Breast epithelium (tissue), 3 donors: ENCODE results near the gene GNAL.

ENCODE experiments used
- POLR2A ChIP-seq: fragments of 450-650 bp; IDR thresholded peaks from one replicate; pipeline ENCODE4 v1.6.1; 2016; ENCODE audit warnings: antibody characterized with exemption, mild to moderate bottlenecking, moderate library complexity
- POLR2AphosphoS5 ChIP-seq, 3 donors: sonication (generic); formaldehyde crosslinking; IDR thresholded peaks; one replicate each; pipeline ENCODE4 v1.6.1; 2017; ENCODE audit warnings: antibody characterized with exemption in 3 of 3
- TF ChIP-seq, protein P1 (sequence below), 3 donors: fragments of 450-650 bp; IDR thresholded peaks; one replicate each; pipeline ENCODE4 v1.5.1; 2016 to 2017; ENCODE audit warnings: antibody characterized with exemption in 3 of 3, mild to moderate bottlenecking in 3 of 3, moderate library complexity in 3 of 3

DNA sequence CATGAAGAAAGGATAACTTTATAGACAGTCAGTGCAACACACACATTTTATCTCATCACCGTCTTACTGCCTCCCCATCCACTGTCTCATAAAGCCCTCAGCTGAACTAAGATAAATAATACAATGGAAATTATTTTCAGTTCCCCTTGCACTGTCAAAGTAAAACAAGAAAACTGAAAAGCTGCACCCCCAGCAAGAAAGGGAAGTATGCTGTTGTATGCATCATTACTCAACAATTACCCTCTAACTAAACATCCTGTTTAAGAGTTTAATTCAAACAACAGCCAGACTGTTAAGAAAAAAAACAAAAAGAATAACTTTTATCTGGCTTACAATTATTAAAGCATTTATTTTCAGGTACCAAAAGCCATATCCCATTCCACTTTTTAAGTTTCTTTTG is 194.1 kb downstream of the GNAL start:
- TF ChIP-seq, protein P1, sequence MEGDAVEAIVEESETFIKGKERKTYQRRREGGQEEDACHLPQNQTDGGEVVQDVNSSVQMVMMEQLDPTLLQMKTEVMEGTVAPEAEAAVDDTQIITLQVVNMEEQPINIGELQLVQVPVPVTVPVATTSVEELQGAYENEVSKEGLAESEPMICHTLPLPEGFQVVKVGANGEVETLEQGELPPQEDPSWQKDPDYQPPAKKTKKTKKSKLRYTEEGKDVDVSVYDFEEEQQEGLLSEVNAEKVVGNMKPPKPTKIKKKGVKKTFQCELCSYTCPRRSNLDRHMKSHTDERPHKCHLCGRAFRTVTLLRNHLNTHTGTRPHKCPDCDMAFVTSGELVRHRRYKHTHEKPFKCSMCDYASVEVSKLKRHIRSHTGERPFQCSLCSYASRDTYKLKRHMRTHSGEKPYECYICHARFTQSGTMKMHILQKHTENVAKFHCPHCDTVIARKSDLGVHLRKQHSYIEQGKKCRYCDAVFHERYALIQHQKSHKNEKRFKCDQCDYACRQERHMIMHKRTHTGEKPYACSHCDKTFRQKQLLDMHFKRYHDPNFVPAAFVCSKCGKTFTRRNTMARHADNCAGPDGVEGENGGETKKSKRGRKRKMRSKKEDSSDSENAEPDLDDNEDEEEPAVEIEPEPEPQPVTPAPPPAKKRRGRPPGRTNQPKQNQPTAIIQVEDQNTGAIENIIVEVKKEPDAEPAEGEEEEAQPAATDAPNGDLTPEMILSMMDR (IDR thresholded peaks at IDR 0.05): no peak
- no peak for TF ChIP-seq POLR2A
- no peak for TF ChIP-seq POLR2AphosphoS5 (IDR thresholded peaks at IDR 0.05)
